GM19240 (cell line): ENCODE results near the gene CDK1.
"Not testable (repeated sequence)": the region's sequence is repeated elsewhere in the genome, so short reads cannot be mapped to it uniquely, and the experiment has no call there.

Experiments used
- DNase-seq: peaks from one replicate; pipeline ENCODE4 v3.0.0; 2011; ENCODE audit warnings: low spot score; ENCODE audit not compliant: insufficient read length

The CDK1 gene

GRCh38 chr10:60810437-60811182 is 32.3 kb downstream of the CDK1 start:
- no peak for DNase-seq

GRCh38 chr10:60816628-60817397 is 38.5 kb downstream of the CDK1 start:
- DNase-seq = peak; percentile 41

- DNase-seq = no peak
Measured at GRCh38 chr10:60817398-60817805, 39.1 kb downstream of the CDK1 start.

GRCh38 chr10:60818134-60818770 is 40.0 kb downstream of the CDK1 start:
- no peak for DNase-seq

GRCh38 chr10:60819271-60819670 is 41.0 kb downstream of the CDK1 start:
- DNase-seq = no peak

- DNase-seq = no peak
Measured at GRCh38 chr10:60820093-60820754, 41.9 kb downstream of the CDK1 start.

GRCh38 chr10:60821656-60822055 is 43.4 kb downstream of the CDK1 start:
- DNase-seq = no peak

- DNase-seq = no peak
Measured at GRCh38 chr10:60822809-60823208, 44.5 kb downstream of the CDK1 start.

- DNase-seq = no peak
Measured at GRCh38 chr10:60823324-60823723, 45.0 kb downstream of the CDK1 start.

- no peak for DNase-seq
Measured at GRCh38 chr10:60825520-60825919, 47.2 kb downstream of the CDK1 start.

- no peak for DNase-seq
Measured at GRCh38 chr10:60827791-60828488, 49.7 kb downstream of the CDK1 start.

- no peak for DNase-seq
Measured at GRCh38 chr10:60828489-60828852, 50.2 kb downstream of the CDK1 start.

GRCh38 chr10:60832136-60832535 is 53.9 kb downstream of the CDK1 start:
- not testable (repeated sequence) for DNase-seq

- DNase-seq = no peak
Measured at GRCh38 chr10:60834401-60834800, 56.1 kb downstream of the CDK1 start.

- no peak for DNase-seq
Measured at GRCh38 chr10:60835049-60835448, 56.8 kb downstream of the CDK1 start.

GRCh38 chr10:60841227-60841626 is 62.9 kb downstream of the CDK1 start:
- DNase-seq = not testable (repeated sequence)

GRCh38 chr10:60842694-60843093 is 64.4 kb downstream of the CDK1 start:
- no peak for DNase-seq
